HG03571 (cell line): ENCODE measurements around the gene OSBPL2.

Experiments used
- ATAC-seq: cut with Tn5 transposase; IDR thresholded peaks from one replicate; pipeline ENCODE4 v1.9.1; 2021; ENCODE audit not compliant: unreplicated experiment

OSBPL2 gene

DNA sequence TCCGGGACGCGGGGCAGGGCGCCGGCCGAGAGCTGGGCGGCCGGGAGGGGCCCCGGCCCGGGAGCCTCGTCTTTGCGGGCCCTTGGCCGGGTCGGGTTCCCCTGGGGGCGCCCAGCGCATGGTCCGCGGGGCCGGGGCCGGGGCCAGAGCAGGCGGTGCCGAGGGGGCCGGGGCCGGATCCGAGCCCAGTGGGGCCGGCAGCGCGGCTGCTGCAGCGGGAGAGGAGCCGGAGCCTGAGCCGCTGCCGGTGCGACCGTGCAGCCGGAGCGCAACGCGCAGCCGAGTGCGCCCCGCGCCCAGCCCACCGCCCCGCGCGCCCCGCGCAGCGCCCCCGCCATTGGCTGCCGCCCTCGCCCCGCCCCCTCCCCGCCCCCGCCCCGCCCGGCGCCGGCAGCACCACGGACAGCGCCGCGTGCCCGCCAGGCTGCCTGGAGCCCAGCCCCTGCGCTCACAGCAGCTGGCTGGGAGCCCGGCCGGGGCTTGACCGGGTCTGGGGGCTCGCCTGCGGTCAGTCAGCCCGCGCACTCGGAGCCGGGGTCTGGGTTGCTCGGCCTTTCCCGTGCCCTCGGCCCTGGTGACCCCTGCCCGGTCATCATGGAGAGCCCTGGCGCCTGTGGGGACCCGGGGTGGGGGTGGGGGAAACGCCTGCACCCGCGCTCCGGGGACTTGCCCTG lies 18.2 kb upstream of the OSBPL2 start, which contains the start of gene HRH3:
Gene HRH3 (minus strand): TSS at position 287 of the 674 bp plus-strand sequence. CDS start 308 bp downstream, outside the sequence.
- ATAC-seq, result no peak

DNA sequence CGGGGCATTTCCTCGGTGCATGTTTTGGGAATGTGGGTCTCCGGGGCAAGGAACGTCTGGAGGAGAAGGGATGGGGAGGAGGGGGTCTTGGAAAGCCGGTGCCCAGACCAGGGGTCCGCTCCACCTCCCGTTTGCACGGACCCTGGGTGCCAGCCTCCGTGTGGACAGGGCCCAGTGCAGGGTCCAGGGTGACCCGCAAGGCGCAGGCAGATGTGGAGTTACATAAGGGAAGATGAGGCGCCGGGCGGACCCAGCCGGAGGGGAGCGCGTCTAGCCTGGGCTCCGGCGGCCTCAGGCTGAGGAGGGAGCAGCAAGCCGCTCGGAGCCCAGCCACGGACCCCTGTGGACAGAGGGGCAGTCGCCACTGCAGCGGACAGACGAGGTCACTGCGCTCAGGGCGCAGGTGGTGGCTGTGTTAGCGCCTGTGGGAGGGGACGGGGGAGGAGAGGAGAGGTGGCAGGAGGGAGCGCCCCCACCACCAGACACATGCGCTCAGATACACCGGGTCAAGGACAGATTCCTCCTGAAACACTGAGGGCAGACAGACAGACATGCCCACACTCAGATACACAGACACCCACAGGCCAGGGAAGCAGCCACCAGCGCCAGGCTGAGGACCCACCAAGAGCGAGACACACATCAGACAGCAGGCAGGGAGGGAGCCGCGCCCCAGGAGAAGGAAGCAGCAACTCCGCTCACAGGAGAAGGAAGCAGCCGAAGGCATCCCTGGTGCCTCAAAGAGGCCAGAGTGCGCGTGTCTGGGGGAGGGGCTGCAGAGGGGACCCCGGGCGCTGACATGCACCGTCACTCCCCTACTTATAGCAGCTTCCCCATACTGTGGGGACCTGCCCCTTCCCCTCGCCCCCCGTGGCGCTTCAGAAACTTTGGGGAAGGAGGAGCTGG lies 17.4 kb upstream of the OSBPL2 start:
- ATAC-seq, result no peak

DNA sequence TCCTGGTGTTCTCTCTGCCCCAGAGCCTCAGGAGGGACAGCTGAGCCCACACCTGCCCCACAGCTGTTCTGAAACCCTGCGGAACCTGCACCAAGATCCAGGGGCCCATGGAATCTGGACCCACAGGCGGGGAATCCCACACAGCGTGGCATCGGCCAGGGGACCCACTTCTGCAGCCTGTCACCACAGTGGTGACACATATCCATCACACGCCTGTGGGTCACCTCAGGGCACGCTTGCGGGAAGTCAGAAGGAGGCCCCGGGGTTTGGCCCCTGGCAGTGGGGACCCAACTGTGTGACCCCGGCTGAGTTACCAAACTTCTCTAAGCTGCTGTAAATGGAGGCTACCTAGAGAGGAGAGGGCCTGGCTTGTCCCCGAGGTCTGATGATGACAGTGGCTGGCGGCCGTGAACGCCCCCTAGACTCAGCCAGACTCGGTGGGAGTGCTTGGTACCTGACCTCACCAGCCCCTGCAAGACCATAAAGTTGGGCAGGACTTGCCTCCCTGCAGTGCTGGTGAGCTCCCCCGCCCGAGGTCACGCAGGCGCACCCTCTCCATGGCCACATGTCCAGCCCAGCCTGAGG lies 16.0 kb upstream of the OSBPL2 start:
- no peak for ATAC-seq

DNA sequence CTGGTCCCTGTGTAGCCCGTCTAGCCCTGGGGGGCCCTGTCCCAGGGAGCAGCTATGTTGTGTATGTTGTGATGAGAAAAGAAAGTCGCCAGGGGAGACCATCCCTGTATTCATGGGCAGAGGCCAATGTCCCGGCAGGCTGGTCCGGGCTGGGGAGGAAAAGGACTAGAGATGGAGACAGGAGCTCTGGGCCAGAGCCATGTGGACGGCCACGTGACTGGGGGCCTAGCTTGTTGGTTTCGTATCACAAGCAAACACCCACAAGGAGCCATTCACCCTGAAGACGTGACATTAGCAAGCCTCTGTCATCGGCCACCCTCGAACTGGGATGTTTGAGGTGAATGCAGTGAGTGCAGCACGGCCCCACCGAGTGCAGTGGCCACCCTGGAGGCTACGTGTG lies 15.3 kb upstream of the OSBPL2 start:
- ATAC-seq, result no peak

DNA sequence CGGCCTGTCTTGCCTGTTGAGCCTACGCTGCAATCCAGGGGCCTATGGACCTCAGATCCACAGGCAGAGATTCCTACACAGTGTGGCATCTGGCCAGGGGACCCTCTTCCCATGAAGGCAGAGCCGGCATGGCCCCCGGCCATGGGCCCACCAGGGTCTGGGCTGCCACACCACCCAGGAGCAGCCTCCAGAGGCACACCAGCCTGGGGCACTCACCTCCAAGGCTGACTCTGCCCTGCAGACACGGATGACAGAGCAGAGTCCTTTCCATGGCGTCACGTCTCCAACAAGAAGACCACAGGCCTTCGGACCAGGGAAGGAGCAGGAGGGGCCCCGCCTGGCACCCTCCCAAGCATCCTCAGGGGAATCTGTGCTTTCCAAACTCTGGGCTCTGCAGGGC lies 14.8 kb upstream of the OSBPL2 start:
- no peak for ATAC-seq

DNA sequence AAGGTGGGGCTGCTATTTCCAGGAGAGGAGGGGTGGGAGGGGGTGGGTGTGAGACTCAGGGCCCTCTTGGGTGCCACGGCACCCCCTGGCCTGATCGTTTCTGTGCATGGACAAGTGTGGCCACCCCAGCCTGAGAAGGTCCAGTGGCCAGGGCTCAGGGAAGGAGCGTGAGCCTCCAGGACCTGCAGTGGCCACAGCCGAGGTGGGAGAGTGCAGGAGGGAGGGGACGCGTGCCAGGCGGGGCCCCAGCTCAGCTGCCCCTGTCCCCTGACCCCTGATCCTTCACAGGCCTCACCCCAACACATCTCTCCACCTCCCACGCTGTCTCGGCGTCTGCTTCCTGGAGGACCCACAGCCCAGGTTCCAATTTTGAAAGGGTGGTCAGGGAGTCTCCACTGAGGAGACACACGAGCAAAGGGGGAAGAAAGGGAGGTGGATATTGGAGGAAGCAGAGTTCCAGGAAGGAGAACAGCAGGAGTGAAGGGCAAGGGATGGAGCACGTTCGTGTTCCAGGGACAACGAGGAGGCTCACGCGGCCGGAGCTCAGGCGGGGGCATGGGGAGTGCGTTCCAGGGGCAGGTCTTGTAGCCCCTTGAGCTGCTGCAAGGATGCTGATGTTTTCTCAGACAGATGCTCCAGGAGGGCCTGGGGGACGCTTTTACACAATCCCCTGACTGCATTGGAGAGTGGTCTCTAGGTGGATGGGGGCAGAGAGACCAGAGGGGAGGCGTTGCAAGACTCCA lies 14.0 kb upstream of the OSBPL2 start:
- ATAC-seq, result no peak

DNA sequence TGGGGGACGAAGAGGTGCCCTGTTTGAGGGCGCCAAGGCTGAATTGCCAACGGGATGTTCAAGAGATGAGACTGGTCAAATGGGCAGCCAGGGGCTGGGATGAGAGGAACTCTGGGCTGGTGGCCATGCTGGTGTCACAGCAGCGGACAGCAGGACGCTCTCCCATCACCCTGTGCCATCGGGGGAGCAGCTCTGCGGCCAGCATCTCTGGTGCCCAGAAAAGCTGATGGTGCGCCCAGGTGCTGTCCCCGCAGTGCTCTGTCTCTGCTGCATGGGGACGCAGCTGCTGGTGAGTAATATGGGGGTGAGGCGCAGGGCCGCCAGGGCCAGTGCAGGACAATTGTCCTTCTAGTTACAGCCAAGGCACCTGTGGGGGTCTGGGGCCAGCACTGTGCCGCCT lies 13.3 kb upstream of the OSBPL2 start:
- no peak for ATAC-seq

DNA sequence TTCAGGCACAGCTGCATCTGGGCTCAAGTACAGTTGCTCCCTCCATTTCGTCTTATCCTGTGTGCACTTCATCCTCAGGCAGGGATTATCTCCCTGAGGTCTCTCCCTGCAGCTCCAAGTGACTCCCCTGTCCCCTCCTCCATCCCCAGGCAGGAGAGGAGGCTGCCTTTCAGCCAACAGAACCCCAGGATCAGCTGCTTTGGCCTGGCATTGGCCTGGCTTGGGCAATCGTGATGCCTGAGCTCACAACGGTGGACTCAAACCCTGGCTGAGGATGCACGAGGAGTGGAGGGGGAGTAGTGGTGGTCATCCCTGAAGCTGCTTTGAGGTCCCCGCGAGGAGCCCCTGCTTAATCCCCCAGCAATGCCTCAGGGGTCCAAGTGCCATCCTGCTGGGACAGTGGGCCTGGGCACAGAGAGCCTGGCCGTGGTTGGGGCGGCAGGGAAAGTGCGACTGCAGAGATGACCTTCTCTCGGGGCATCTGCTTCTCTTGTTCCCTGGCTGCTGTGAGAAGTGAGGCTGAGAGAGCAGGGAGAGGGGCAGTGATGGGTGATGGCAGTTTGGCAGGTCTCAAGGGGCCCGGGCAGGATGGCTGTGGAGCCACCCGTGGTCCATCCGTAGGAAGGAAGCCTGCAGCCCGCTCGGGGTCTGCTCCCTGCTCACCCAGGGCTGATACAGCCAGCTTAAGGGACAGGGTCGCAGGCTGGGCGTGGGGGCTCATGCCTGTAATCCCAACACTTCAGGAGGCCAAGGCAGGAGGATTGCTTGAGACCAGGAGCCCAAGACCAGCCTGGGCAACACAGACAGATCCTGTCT lies 12.3 kb upstream of the OSBPL2 start:
- ATAC-seq, result no peak

DNA sequence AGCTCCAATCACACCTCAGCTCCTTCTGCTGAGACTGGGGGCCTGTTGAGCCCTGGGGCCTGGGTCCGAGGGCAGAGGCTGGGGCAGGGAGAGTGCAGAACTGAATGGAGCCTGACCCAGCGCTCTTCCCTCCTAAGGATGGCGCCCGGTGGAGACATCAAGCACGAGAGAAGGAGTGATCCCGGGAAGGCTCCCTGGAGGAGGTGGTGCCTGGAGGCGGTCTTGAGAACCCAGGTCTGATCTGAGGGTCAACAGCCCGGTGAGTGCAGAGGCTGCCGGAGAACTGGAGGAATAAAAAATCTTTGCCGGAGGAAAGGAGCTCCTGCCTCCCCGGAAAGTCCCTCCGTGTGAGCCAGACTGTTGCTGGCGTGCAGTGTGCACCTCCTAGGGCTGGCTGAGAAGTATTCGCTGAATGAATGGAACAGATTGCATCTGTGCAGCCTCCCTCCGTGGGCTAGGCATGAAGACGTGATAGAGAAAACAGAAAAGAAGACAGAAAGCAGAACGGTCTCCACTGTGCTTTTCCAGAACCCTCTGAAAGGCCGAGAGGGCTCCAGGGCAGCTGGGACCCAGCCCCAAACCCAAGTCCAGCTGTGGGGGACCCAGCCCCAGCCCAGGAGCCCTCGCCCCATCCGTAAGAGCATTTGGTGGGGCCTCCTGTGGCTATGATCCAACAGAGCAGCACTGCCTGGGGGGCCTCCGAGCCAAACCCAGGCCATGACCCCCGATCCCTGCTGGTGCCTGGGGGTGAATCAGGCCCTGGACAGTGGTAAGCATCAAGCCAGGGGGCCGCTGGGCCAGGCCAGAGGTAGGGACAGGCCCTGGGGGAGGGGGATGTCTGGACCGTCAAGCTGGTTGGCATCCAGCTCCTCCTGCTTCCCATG lies 11.4 kb upstream of the OSBPL2 start:
- ATAC-seq, result no peak

DNA sequence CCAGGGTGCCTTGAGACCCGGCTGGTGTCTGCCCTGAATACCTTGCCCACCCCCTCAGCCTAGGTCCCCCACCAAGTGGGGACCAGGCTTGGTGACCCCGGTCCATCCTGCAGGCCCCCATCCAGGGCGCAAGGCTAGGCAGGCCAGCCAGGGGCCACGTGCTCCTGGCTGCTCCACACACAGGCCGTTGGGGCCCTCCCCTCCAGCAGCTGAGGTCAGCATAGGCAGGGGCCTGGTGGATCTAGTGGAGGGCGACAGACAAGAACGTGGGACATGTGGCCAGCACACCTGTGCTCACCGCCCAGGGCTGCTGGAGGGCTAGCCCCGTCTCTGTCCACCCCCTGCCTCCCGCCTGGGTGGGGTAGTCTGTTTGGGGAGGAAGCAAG lies 10.7 kb upstream of the OSBPL2 start:
- ATAC-seq, result no peak

DNA sequence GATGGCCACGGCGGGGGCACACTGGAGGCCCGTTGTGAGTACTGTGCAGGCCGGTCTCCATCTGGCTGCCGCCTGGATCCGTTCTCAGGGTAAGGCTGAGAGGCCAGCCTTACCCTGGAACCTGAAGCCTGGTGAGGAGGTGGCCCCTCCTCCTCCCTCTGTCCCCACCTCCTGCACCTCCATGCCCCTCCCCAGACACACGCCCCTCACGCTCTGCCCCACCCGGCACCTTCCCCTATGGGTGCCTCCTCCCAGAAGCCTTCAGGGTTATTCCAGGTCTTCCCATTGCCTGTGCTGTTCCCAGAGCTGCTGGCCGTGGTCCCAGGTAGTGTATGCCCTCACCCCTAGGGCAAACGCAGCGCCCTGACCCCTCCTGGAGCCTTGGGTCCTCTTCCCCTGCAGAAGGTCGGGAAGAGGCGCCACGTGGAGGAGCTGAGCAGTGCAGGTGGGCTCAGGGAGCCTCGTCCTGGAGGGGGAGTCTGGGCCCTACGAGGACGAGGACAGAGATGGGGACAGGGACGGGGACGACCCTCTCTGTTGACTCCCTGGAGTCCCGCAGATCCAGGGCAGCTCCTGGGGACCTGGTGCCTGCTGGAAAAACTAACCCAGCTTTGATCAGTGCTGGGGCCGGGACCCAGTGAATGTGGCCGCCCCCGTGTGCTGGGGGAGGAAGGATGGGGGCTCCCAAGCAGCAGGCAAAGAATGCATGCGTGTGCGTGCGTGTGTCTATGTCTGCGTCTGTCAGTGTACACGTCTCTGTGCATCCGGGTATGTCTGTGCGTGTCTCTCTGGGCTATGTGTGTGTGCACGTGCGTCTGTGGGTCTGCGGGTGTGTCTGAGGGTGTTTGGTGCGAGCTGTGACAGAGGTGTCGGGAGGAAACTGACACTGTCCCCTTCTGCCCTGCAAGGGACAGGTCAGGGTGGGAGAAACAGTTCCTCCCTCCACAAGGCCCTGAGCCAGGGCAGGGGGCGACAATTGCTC lies 10.1 kb upstream of the OSBPL2 start:
- ATAC-seq, result no peak

DNA sequence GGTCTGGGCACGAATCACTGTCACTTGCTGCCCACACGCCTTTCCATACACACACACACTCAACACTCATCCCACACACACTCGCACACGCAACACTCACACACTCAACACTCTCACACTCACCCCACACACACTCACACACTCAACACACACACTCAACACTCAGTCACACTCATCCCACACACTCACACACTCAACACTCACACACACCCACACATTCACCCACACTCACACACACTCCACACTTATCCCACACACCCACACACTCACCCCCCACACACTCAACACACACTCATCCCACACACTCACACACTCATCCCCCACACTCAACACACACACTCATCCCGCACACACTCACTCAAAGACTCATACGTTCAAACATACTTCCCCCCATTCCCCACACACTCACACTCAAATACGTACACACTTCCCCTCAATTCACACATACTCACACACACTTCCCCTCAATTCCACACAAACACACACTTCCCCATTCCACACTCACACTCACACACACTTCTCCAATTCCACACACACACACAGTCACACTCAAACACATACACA lies 9.3 kb upstream of the OSBPL2 start:
- ATAC-seq, result no peak

DNA sequence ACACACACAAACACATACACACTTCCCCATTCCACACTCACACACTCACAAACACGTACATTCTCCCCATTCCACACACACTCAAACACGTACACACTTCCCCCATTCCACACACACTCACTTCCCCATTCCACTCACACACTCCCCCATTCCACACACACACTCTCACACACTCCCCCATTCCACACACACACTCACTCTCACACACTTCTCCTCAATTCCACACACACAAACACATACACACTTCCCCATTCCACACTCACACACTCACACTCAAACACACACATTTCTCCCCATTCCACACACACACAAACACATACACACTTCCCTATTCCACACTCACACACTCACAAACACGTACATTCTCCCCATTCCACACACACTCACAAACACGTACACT lies 8.7 kb upstream of the OSBPL2 start:
- no peak for ATAC-seq

DNA sequence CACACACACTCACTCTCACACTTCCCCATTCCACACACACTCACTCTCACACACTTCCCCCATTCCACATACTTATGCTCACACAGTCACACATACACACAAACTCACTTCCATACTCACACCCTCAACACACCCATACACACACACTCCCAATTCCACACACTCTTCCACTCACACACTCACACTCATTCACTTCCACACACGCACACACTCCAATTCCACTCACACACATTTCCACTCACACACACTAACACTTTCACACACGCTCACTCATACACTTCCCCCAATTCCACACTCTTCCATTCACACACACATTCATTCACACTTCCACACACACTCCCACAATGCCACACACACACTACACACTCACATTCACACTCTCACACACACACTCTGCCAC lies 8.0 kb upstream of the OSBPL2 start:
- no peak for ATAC-seq

DNA sequence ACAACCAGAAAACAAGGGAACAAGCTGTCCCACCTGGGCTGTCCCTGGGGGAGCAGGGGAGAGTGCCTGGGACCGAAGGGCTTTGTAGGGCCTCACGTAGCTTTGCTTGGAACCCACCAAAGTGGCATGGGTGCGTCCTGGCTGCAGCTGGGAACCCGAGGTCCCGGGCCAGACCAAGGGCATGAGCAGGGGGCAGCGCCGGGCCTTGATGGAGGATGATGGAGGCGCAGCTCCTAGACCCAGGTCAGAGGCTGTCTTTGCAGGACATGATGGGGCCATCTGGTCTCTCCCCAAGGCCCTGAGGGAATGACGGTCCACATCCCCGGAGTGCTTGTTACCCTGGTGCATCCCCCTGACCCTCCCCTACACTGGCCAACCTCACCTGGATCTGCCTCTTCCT lies 7.6 kb upstream of the OSBPL2 start:
- no peak for ATAC-seq

DNA sequence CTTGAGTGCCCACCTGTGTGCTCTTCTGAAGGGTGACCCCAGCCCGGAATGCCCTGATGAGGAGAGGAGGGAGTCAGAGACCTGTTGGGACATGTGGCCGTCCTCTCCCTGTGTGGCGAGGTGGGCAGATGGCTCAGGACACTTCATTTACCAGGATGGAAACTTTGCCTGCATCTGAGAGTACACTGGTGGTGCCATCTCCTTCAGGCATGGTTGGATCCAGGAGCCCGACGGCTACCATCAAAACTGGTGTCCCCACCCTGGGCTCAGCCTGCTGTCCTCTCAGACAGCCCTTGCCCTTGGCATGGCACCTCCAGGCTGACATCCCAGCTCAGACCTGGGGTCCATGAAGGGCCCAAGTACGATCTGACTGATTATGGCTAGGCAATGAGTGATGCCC lies 7.0 kb upstream of the OSBPL2 start:
- ATAC-seq, result no peak

DNA sequence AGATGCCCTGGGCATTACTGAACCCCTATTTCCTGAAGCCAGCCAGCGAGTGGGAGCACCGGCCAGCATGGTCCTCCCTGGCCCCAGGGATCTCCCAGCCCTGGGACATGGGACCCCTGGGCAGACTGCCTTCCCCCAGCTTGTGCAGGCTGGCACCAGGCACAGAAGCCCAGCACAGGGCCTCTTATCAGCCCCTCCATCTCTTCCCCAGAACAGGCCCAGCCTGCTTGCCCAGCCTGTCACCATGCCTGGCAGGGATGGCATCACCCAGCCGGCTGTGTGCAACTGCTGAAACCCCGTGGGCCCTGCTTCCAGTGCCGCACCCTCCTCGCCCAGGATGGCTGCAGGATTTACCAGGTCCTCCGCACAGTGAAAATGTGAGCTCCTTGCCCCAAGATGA lies 6.1 kb upstream of the OSBPL2 start:
- no peak for ATAC-seq
